Uterus (tissue), 4 donors: ENCODE data around the gene NEIL3. TPM values are rescaled to one million over a fixed set of nuclear protein-coding genes. Genes with fewer than 3 reads are reported as not detected.

ENCODE experiments used
- DNase-seq, 2 donors: peaks; one replicate each; pipeline ENCODE4 v3.0.0-alpha.2; 2019 to 2020
- H3K27ac ChIP-seq, 2 donors: fragments of 200-600 bp; sonication (generic); 1 replicate in 1 of 2; 2 replicates in 1 of 2; pipeline ENCODE4 v1.5.1; 2016 to 2018
- H3K27me3 ChIP-seq, 2 donors: fragments of 200-600 bp; sonication (generic); one replicate each; pipeline ENCODE4 v1.5.1; 2018 to 2019; ENCODE audit warnings: control low read depth in 1 of 2
- H3K36me3 ChIP-seq, 2 donors: fragments of 200-600 bp; sonication (generic); one replicate each; pipeline ENCODE4 v1.5.1; 2019; ENCODE audit warnings: control low read depth in 1 of 2
- H3K4me1 ChIP-seq, 2 donors: fragments of 200-600 bp; sonication (generic); one replicate each; pipeline ENCODE4 v1.5.1; 2018 to 2019; ENCODE audit warnings: control low read depth in 1 of 2
- H3K4me3 ChIP-seq, 2 donors: fragments of 200-600 bp; sonication (generic); 1 replicate in 1 of 2; 2 replicates in 1 of 2; pipeline ENCODE4 v1.5.1; 2018 to 2019; ENCODE audit warnings: mild to moderate bottlenecking in 1 of 2
- H3K9me3 ChIP-seq, 2 donors: fragments of 200-600 bp; sonication (generic); one replicate each; pipeline ENCODE4 v1.5.1; 2019; ENCODE audit warnings: control low read depth in 1 of 2
- CTCF ChIP-seq, 4 experiments: fragments of 200-600 bp in 2 of 4; fragments of 450-650 bp in 2 of 4; sonication (generic) in 2 of 4; IDR thresholded peaks; one replicate each; pipeline ENCODE4 v1.5.1; 2016 to 2019; ENCODE audit warnings: antibody characterized with exemption in 4 of 4, mild to moderate bottlenecking in 2 of 4, moderate library complexity in 1 of 4
- POLR2A ChIP-seq, 2 donors: fragments of 450-650 bp; IDR thresholded peaks; one replicate each; pipeline ENCODE4 v1.6.1; 2016; ENCODE audit warnings: antibody characterized with exemption in 2 of 2, mild to moderate bottlenecking in 1 of 2, moderate library complexity in 1 of 2
- intact Hi-C: fragments of 100-400 bp; cut with DNase I; formaldehyde crosslinking; loops from one replicate; pipeline ENCODE4 v1.15.1; 2023; ENCODE audit warnings: low total_unique reads
- total RNA-seq, 4 donors: library from RNA; depleted of rRNA in 3 of 4; stranded (reverse); fragments of >200 nt in 3 of 4; gene quantifications; one replicate each; pipeline versions ENCODE4 v1.1.0 to v1.2.4, GENCODE V29; 2014 to 2023
- donor health status: DM: yes; HTN: yes; CAD: no.

Gene NEIL3
- total RNA-seq, 4 donors from 2014 or later = 8.3 TPM; not detected in 3

GRCh38 chr4:177376024-177376423 is 66.3 kb downstream of the NEIL3 start:
- TF ChIP-seq POLR2A (IDR thresholded peaks at IDR 0.05) = no peak
- Histone ChIP-seq H3K27me3 (no peaks in the 10 kb centered on the region), H3K4me1 (no peaks in the 10 kb centered on the region), H3K4me3 (no peak overlapping the region), H3K9me3 (no peaks in the 10 kb centered on the region), H3K27ac (no peak overlapping the region), H3K36me3 (no peaks in the 10 kb centered on the region)
- intact Hi-C loops = no loop called here
- DNase-seq = no peak

- Histone ChIP-seq H3K9me3 (no peaks in the 10 kb centered on the region), H3K27me3 (no peaks in the 10 kb centered on the region), H3K36me3 (no peaks in the 10 kb centered on the region), H3K4me1 (no peaks in the 10 kb centered on the region), H3K4me3 (no peak overlapping the region), H3K27ac (no peak overlapping the region)
- intact Hi-C loops = no loop called here
- no peak for TF ChIP-seq POLR2A (IDR thresholded peaks at IDR 0.05)
- TF ChIP-seq CTCF (IDR thresholded peaks at IDR 0.05) = no peak
- no peak for DNase-seq
These were observed 71.1 kb downstream of the NEIL3 start for GRCh38 chr4:177380730-177381287.

- no peaks in the 10 kb centered on the region for H3K9me3 ChIP-seq
- intact Hi-C loops = no loop called here
- TF ChIP-seq CTCF (IDR thresholded peaks at IDR 0.05) = no peak
- no peak for TF ChIP-seq POLR2A (IDR thresholded peaks at IDR 0.05)
These were observed 72.2 kb downstream of the NEIL3 start for GRCh38 chr4:177381762-177382310.

GRCh38 chr4:177384856-177385397 is 75.3 kb downstream of the NEIL3 start:
- no peaks in the 10 kb centered on the region for H3K9me3 ChIP-seq
- no peaks in the 10 kb centered on the region for H3K4me1 ChIP-seq
- no peak for TF ChIP-seq CTCF (IDR thresholded peaks at IDR 0.05)
- no peak for TF ChIP-seq POLR2A (IDR thresholded peaks at IDR 0.05)
- no peaks in the 10 kb centered on the region for H3K27me3 ChIP-seq
- no peaks in the 10 kb centered on the region for H3K36me3 ChIP-seq
- no peak overlapping the region for H3K4me3 ChIP-seq
- intact Hi-C loops = no loop called here
- DNase-seq = no peak
- H3K27ac ChIP-seq = no peak overlapping the region

More at GRCh38 chr4:177381762-177382310, 72.2 kb downstream of the NEIL3 start:
- H3K27me3 ChIP-seq = no peaks in the 10 kb centered on the region
- no peak overlapping the region for H3K4me3 ChIP-seq
- no peaks in the 10 kb centered on the region for H3K4me1 ChIP-seq
- no peaks in the 10 kb centered on the region for H3K36me3 ChIP-seq
- no peak overlapping the region for H3K27ac ChIP-seq
- no peak for DNase-seq

- DNase-seq = no peak
- no peaks in the 10 kb centered on the region for H3K36me3 ChIP-seq
- H3K4me1 ChIP-seq = no peaks in the 10 kb centered on the region
- H3K27ac ChIP-seq = no peak overlapping the region
- no peaks in the 10 kb centered on the region for H3K9me3 ChIP-seq
- no peaks in the 10 kb centered on the region for H3K27me3 ChIP-seq
- H3K4me3 ChIP-seq = no peak overlapping the region
- intact Hi-C loops = no loop called here
- TF ChIP-seq POLR2A (IDR thresholded peaks at IDR 0.05) (no peak), CTCF (IDR thresholded peaks at IDR 0.05) (no peak)
These were observed 76.1 kb downstream of the NEIL3 start for GRCh38 chr4:177385576-177386277.
